HG03439 (cell line): Measurements from ENCODE around the gene MKNK1.

Experiments
- ATAC-seq: cut with Tn5 transposase; IDR thresholded peaks from one replicate; pipeline ENCODE4 v1.9.1; 2021; ENCODE audit warnings: mild to moderate bottlenecking, moderate library complexity; ENCODE audit not compliant: unreplicated experiment

MKNK1 gene

DNA sequence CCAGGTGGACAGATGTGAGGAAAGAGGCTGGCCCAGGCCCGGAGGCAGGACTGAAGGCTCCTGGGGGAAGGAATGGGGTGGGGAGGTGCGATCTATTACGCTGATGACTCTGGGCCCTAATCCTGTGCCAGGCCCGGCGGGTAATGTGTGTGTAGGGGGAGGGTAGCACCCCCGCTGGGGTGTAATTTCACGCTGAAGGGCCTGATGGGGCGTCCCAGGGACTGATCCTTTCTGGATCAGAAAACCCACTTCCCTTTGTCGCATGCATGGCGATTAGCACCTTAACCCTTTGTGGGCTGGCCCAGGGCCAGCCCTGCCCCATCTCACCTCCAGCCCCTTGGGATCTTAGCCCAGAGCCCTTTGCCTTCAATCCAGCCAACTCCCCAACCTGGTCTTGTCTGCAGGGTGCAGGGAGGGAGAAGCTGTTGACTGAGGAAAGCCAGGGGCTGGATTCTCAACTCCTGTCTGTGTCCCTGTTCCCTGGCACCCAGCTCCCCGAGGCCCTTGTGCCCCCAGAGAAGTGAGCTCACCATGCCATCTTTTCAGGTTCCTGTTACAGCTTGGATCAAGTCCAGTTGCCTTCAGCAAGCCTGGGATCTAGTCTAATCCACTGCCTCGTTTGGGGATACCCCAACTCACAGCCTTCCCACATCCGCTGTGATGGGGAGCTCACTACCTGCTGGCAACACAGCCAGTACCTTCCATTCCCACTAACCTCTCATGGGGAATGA is 78.7 kb downstream of the MKNK1 start:
- no peak for ATAC-seq

DNA sequence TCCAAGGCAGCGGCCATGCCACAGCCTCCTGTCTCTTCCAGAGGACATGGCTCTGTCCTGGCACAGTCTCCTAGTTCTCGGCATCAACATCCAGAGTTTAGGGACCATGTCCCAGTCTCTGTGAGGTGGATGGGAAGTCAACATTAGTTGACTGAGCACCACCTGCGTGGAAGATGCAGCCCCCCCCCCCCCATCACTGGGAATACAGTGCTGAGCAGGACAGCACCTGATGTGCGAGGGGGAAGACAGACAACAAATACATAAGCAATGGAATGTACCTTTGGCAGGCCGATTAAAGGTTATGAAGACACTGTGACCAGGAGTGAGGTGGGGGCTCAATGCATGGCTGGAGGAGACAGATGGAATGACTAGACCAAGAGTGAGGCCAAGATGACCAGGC is 79.2 kb downstream of the MKNK1 start:
- ATAC-seq, result no peak

DNA sequence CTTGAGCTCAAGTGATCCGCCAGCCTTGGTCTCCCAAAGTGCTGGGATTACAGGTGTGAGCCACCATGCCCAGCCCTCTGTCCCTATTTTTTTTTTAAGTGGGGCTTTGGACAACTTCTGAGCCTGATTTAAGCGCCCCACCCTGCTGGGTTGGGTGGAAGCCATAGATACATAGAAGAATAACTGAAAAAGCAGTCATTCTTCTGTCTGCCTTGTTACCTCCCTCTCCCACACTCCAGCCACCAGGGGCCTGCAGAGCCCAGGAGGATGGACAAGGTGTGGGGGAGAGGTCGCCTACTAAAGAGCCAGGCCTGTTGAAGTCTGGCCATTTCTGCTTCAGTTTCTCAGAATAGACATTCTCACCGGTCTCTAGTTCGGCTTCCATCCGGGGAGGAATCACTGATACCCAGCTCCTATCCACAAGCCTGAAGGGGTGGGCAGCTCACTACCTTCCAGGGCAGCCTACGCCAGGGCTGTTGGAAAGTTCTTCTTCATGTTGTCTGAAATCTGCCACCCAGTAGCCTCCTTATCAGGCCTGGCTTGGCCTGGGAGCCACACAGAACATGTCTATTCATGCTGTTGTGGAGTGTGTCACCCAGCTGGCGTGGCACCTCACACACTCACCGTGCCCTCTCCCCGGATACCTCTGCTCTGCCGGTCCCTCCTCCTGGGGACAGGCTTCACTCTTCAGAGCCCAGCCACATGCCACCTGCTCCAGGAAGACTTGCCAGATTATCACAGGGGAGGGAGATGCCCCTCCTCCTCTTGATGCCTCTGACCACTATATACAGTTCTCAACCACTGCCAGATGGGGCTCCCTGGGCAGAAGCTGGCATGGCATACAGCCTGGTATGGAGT is 80.3 kb downstream of the MKNK1 start:
- no peak for ATAC-seq

DNA sequence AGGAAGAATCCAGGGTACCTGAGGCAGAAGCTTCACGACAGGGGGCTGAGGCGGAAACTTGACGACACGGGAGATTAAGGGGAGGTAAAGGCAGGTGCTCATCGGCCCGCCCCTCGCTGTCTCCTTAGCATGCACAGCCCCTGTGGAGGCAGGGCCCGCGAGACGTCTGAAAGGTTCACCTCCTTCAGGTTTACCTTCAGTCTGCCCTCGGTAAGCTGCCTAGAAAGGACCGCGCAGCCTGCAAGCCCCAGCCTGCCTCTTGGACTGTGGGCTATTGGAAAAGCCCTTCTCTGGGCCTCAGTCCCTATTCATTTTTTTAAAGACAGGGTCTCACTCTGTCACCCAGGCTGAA is 81.1 kb downstream of the MKNK1 start:
- ATAC-seq, result no peak

DNA sequence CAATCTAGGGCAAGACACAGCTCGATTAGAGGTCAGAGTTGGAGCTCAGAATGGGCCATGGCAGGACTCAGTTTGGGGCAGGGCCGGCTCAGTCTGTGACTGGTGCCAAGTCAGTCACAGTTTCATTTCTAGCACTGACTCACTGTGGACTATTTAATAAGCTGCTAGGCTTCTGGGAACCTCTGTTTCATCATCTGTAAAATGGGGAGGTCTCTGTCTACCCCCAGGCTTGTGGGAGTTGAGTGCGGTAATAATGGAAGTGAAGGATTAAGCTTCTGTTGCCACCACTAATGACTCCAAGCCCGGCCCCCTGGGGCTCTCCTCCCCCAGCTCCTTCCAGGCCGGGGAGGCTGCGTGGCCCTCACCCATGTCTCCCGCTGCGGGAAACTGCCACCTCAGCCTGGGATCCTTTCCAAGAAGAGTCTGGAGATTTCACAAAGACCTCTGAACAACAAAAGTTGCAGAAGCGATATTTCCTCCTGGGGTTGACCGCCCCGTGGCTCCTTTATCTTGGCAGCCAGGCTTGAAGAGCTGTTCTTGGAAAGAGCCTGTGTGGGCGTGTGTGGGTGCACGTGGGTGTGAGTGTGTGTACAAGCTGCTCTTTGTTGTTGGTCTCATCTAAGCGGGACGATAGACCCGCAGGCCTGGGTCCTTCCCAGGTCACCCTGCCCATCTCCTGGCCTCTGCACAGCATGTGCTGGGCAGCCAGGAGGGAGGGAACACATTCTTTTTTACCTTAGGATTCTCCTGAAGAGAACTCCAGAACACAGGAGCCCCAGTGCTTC is 81.7 kb downstream of the MKNK1 start:
- peak; percentile 69 for ATAC-seq

DNA sequence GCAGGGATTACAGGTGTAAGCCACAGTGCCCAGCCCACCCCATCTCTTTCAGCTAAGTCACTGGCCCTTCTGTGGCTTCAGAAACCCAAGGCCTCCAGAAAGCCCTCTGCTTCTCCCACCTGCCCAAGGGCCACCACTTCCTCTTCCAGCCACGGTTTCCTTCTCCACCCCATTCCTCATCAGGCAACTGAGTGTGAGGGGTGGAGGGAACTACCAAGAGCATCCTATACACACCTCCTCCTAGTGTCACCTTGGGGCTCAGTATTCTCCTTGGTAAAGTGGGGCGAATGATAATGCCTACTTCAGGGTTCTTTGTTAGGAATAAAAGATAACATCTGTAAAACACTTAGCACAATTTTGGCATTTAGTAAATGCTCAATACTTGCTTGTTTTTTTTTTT is 82.7 kb downstream of the MKNK1 start:
- ATAC-seq, result no peak

DNA sequence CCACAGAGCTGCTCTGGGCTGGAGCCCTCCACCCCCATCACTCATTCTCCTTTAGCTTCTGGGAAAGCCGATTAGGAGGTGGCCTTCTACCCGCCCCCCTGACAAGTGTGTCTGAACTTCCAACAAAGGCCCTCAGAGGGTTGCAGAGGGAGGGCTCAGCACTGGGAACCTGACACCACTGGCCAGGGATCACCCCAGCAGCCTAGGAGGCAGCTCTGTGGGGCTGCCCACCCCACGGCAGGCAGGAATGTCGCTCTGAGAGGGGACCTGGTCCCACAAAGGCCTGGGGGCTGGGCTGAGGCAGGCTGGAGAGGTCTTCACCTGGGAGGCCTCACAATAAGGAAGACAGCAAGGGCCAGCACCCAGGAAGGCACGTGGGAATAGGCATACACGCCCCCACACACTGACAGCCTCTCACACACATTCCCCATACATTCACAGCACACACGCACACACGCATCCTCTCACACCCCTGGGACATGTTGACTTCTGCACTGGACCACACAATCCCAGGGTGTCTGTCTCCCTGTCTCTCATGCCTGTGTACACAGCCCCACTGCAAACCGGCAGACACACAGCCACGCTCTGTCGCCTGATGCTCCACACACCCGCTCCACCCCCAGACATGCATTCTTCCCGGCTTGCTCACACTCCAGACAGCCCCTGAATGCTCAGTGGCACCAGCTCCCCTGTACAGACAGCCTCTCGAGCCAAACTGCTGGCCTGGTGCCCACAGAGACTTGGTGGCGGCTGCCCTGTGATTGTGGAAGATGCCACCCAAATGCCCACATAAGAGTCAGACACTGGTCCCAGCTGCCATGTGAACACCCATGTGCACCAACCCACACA is 83.8 kb downstream of the MKNK1 start:
- no peak for ATAC-seq

DNA sequence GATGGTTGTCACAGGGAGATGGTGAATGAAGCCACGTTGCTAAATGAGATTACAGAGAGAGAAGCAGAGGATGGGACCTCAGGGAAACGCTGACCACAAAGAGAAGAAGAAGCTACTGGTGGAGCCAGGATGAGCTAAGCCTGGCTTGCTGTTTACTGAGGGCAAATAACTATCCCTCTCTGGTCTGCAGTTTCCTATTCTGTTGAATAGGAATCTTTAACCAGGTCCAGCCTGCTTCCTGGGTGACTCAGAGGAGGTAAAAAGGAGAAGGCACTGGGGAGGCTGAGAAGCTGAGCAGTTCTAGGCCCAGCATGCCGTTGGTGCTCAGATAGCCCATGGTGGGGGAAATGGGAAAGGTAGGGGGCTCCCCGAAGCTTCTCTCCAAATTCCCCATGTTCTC is 84.9 kb downstream of the MKNK1 start:
- ATAC-seq, result no peak

DNA sequence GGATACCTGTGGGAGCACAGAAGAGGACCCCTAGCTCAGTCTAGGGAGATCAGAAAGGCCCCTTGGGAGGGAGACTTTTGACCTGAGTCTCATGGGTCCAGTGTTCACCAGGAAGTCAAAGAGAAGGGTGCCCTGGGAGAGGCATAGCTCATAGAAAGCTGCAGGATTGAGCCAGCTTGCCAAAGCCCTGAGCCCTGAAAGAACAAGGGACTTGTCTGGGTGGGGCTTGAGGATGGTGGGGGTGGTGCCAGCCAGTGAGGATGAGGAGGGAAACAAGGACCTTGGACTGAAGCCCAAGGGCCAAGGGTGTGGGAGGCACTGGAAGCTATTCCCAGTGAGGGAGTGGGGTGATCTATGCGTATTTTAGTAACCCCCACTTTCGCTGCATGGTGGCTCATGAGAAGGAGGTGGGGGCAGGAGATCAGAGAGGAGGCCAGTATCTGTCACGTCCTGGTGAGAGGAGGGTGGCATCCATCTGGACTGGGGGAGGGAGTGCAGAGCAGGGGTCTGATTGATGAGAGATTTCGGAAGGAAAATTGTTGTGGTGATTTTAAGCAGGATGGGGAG is 86.1 kb downstream of the MKNK1 start:
- no peak for ATAC-seq

DNA sequence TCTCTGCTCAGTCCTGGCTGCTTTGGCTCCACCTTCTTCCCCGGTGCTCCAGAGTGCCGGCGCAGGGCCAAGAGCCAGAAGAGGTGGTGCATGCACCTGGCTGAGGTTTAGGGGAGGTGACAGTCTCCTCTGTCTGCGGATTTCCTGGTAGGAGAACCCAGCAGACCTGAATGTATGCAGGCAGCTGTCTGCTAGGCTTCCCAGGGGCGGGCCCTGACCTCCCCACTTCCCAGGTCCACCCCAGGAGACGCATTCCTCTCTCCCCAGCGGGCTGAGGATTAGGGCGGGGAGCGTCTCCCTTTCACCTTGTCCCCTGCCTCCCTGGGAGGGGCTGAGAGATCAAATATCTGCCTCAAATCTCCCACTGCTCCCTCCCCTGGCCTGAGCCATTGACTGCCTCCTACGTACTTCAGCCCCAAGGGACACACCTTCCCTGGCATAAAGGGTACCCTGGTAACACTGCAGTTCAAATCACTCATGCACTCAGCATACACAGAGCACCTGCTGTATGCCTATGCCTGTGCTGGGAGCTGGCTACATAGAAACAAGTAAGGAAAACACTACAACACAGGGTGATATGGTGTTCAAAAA is 87.0 kb downstream of the MKNK1 start:
- ATAC-seq, result no peak

DNA sequence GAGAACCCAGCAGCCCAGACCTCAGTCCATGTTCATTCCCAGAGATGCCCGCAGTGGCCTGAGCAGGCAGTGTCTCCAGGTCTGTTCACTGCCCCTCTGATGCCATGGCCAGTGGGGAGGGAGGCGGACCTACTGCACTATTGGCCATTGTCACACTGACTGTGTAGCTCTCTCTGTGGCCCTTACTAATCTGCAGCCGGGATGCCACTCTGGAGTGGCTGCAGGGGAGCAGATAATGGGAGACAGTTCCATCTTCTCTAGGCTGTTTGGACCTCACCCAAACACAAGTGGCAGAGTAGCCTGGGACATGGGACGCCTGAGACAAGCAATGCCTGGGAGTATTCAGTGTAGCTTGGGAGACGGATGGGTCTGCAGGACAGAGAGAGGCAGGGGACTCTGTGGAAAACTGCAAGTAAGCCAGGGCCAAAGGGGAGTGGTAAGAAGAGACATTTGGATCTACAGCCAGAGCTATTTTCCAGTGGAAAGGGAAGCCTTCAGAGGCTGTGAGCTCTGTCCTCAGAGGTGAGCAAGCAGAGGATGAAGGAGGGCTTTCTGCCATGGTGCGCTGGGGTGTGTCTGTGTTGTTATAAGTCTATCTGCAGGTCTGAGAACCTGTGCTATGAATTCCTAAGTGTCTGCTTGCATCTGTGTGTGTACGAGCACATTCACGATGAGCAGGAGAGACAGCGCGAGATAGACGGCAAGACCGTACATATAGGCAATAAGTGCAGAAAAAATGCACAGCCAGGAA is 87.7 kb downstream of the MKNK1 start:
- no peak for ATAC-seq

DNA sequence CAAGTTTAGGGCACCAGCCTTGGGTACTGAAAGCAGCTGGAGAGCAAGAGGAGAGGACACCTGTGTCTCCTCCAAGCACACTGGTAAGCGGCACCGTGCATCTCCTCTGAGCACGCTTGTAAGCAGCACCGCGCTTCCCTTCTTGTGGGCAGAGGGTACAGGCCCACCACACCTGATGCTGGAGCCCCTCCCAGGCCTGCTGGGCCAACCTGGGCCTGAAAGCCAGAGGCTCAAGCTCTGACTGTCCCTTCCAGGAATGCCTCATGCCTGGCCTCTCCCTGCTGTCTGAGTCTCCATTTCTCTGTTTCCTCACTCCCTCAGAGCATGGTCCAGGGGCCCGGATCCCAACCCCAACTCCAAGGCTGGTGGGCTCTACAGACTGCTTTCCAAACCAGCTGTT is 88.5 kb downstream of the MKNK1 start:
- no peak for ATAC-seq

DNA sequence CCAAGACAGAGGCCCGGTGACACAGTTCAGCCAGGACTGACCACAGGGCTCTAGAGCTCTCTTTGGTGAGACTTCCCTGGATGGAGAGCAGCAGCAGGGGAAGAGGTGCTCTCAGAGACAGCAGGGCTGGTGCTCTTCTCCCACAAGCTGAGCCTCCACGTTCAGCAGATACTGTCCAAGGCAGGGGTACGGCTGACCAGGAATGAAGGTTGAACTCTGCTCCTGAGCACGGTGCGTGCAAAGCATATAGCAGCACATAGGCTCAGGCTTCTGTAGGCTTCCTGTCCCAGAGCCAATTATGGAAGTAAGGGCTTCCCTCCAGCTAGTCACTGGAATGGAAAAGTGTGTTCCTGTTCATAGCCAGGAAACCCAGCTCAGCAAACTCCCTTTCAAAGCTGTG is 90.5 kb downstream of the MKNK1 start:
- no peak for ATAC-seq

DNA sequence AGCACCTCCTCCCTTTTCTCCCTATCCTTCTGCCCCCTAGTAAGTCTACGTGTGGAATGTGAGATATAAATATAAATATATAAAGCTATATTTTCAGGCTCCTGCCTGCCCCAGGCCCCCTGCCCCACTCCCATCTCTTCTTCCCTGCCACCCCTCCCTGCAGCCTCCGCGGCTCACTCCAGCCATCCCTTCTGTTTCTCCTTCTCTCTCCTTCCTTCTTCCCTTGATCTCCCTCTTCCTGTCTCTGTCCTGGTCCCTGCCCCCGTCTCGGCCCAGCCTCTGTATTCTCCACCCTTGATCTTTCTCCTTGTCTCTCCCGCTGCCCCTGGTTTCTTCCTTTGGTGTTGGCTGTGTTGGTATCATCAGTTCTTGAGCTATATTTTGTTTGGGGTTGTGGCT is 91.3 kb downstream of the MKNK1 start:
- ATAC-seq, result no peak

DNA sequence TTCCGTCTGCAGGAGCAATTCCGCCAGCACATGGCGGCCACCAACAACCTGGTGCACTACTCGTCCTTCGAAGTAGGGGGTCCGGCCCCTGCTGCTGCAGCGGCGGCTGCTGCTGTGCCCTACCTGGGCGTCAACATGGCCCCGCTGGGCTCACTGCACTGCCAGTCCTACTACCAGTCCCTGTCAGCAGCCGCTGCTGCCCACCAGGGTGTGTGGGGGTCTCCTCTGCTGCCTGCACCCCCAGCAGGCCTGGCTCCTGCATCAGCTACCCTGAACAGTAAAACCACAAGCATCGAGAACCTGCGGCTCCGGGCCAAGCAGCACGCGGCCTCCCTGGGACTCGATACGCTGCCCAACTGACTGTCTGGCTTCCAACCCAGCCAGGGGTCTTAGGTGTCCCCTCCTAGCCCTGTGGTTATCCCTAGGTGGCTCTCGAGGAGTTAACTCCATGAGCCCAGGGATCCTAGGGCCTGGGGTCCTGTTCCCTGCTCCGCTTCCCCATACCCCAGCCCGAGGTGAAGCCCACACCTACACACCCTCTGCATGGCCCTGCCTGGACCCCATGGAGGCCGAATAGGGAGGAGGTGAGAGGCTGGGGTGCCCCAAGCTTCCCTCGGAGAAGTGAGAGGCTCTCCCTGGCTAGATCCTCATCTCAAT is 91.8 kb downstream of the MKNK1 start:
- no peak for ATAC-seq

DNA sequence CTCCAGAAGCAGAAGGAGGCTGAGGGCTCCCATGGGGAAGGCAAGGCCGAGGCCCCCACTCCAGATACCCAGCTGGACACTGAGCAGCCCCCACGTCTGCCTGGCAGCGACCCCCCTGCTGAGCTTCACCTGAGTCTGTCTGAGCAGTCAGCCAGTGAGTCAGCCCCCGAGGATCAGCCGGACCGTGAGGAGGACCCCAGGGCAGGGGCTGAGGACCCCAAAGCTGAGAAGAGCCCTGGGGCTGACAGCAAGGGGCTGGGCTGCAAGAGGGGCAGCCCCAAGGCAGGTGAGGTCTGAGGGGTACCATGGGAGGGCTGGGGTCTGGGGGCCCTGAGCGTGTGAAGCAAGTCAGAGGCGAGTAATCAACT is 93.1 kb downstream of the MKNK1 start:
- ATAC-seq, result no peak

DNA sequence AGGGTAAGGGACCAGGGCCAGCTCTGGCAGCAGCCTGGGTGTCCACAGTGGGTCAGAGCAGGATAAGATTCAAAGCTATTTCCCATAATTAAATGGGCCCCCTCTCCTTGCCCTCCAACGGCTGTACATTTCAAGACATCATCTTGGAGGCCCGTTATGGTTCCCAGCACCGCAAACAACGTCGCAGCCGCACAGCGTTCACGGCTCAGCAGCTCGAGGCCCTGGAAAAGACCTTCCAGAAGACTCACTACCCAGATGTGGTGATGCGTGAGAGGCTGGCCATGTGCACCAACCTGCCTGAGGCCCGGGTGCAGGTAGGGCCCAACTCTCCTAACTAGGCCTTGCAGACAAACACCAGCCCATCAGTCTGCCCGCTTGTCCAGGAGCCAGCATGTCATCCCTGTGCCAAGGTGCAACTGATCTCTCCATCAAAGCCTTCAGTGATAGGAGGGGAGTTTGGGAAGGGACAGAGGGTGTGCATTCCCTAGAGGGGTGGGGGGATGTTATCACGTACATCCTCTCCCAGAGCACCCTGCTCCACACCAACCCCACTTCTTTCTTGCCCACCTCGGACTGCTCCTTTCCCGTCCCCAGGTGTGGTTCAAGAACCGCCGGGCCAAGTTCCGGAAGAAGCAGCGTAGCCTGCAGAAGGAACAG is 93.6 kb downstream of the MKNK1 start:
- no peak for ATAC-seq

DNA sequence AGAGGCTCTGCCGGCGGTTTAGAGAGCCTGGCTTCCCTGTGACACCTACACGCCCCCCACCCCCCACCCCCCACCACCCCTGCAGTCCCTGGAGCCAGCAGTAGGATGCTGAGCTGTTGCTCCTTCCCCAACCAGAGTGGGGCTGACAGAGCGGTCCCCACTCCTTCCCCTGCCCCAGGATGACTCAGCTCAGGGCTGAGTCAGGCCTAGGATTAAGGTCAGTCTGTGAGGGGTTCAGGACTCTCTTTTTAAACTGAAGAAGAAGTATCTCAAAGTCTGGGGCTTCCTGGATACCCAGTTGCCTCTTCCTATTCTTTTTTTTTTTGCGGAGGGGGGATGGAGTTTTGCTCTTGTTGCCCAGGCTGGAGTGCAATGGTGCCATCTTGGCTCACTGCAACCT is 95.3 kb downstream of the MKNK1 start:
- no peak for ATAC-seq
